HPDE6-E6E7 (cell line): ENCODE data around the gene RAB17.

Experiments used
- DNase-seq: peaks from one replicate; pipeline ENCODE4 v3.0.0; 2011; ENCODE audit warnings: missing footprints; ENCODE audit errors: extremely low spot score

RAB17 gene

GRCh38 chr2:237577956-237578870 is 12.3 kb downstream of the RAB17 start:
- DNase-seq, result no peak

- DNase-seq, result no peak
These were observed 13.1 kb downstream of the RAB17 start for GRCh38 chr2:237577458-237577857.

- no peak for DNase-seq
These were observed 13.6 kb downstream of the RAB17 start for GRCh38 chr2:237576974-237577373.

GRCh38 chr2:237575869-237576862 is 14.4 kb downstream of the RAB17 start:
- no peak for DNase-seq

- DNase-seq, result peak; percentile 88
These were observed 15.4 kb downstream of the RAB17 start for GRCh38 chr2:237574894-237575868.

- no peak for DNase-seq
These were observed 16.1 kb downstream of the RAB17 start for GRCh38 chr2:237574467-237574866.

- DNase-seq, result no peak
These were observed 16.7 kb downstream of the RAB17 start for GRCh38 chr2:237573721-237574415.

- DNase-seq, result no peak
These were observed 17.8 kb downstream of the RAB17 start for GRCh38 chr2:237572742-237573101.

- peak; percentile 93 for DNase-seq
These were observed 18.4 kb downstream of the RAB17 start for GRCh38 chr2:237572021-237572741.

- DNase-seq, result no peak
These were observed 19.0 kb downstream of the RAB17 start for GRCh38 chr2:237571551-237571950.

GRCh38 chr2:237570776-237571335 is 19.7 kb downstream of the RAB17 start:
- DNase-seq, result no peak

- DNase-seq, result no peak
These were observed 20.6 kb downstream of the RAB17 start for GRCh38 chr2:237569896-237570295.

- DNase-seq, result no peak
These were observed 21.5 kb downstream of the RAB17 start for GRCh38 chr2:237569041-237569440.

- no peak for DNase-seq
These were observed 22.3 kb downstream of the RAB17 start for GRCh38 chr2:237568121-237568660.

- no peak for DNase-seq
These were observed 23.1 kb downstream of the RAB17 start for GRCh38 chr2:237567276-237568029.

GRCh38 chr2:237566401-237567235 is 23.9 kb downstream of the RAB17 start, which contains the start of gene PRLH:
Gene PRLH, plus strand, starts transcription at chr2:237566574. Its CDS starts 0 bp downstream, at chr2:237566574.
- no peak for DNase-seq

GRCh38 chr2:237565974-237566373 is 24.6 kb downstream of the RAB17 start:
- no peak for DNase-seq
